ENCODE measurements around the gene IMMT. TPM values are rescaled to one million over a fixed set of nuclear protein-coding genes. Genes with fewer than 3 reads are reported as not detected.

Gene IMMT
- total and polyA plus RNA-seq, 2 donors (not counting 3 experiments of a cell fraction or from before 2014, with no cell fraction given) = 35.6 to 112 TPM

DNA sequence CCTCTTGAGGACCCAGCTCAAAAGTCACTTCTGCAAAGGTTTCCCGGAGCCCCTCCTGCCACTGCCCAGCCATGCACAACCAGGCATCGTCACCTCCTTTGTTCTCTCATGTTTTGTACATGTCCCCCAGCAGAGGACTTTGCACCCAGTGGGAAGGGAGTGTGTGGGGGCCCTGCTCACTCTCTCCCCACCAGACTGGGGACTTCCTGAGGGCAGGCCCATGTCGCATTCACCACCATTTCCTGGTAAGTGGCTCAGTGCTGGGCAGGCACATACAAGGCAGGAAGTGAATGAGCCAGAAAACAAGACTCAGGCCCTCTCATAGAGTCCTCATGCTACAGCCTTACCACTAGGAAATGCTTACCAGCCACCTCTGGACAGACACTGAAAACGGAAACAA is 22.9 kb upstream of the IMMT start:
- Histone ChIP-seq H3K27ac (ENCODE audit: insufficient read depth, low read depth, low read length) (no peak overlapping the region), H3K79me2 (ENCODE audit: control insufficient read depth, insufficient read depth, low read length) (no peaks in the 10 kb centered on the region), H4K20me1 (replicated peaks; ENCODE audit: control insufficient read depth, extremely low read depth, insufficient read depth, low read length) (no peaks in the 10 kb centered on the region), H3K9ac (replicated peaks; ENCODE audit: extremely low read depth, insufficient read depth, low read length) (no peak overlapping the region), H3K4me1 (ENCODE audit: control insufficient read depth, extremely low read depth, insufficient read depth, low read length) (peaks cover 11% of the 10 kb centered on the region), H3K36me3 (ENCODE audit: control insufficient read depth in 2 of 2, extremely low read depth in 1 of 2, insufficient read depth in 2 of 2, low read length in 2 of 2) (no peaks in the 10 kb centered on the region), H3K4me2 (ENCODE audit: insufficient read depth, low read length) (no peak overlapping the region), H3K9me3 (replicated peaks; ENCODE audit: control insufficient read depth, insufficient read depth, low read length) (no peaks in the 10 kb centered on the region), H3K9me1 (replicated peaks; ENCODE audit: control insufficient read depth, extremely low read depth, insufficient read depth, low read length) (no peaks in the 10 kb centered on the region), H3K27me3 (ENCODE audit: control insufficient read depth in 2 of 2, insufficient read depth in 2 of 2, low read length in 2 of 2) (no peaks in the 10 kb centered on the region), H3K4me3 (replicated peaks in 1 of 3; ENCODE audit: insufficient read depth in 1 of 3, low read depth in 1 of 3, low read length in 3 of 3) (no peak overlapping the region), H2AFZ (ENCODE audit: low read depth, low read length) (no peak overlapping the region)
- DNase-seq (ENCODE audit: low read depth, low spot score) = no peak
- ChIA-PET POLR2A (no interaction called here), CTCF (no interaction called here)
- intact Hi-C loops (cut with micrococcal nuclease) (no loop called here), dilution Hi-C loops (cut with MboI; ENCODE audit: extremely low pct_ligation_motif_present, low sequenced_read_pairs) (no loop called here)
- no peak for TF ChIP-seq MYC (IDR thresholded peaks at IDR 0.05; ENCODE audit: low read depth, low read length)
- no peak for TF ChIP-seq EZH2 (IDR thresholded peaks at IDR 0.05; ENCODE audit: borderline replicate concordance, low read depth, low read length, severe bottlenecking)
- TF ChIP-seq JUN (IDR thresholded peaks at IDR 0.05; ENCODE audit: borderline replicate concordance, insufficient read depth, insufficient read length, low read depth) = no peak
- TF ChIP-seq FOS (IDR thresholded peaks at IDR 0.05; ENCODE audit: borderline replicate concordance, insufficient read depth, low read length) = no peak
- TF ChIP-seq, protein P1, sequence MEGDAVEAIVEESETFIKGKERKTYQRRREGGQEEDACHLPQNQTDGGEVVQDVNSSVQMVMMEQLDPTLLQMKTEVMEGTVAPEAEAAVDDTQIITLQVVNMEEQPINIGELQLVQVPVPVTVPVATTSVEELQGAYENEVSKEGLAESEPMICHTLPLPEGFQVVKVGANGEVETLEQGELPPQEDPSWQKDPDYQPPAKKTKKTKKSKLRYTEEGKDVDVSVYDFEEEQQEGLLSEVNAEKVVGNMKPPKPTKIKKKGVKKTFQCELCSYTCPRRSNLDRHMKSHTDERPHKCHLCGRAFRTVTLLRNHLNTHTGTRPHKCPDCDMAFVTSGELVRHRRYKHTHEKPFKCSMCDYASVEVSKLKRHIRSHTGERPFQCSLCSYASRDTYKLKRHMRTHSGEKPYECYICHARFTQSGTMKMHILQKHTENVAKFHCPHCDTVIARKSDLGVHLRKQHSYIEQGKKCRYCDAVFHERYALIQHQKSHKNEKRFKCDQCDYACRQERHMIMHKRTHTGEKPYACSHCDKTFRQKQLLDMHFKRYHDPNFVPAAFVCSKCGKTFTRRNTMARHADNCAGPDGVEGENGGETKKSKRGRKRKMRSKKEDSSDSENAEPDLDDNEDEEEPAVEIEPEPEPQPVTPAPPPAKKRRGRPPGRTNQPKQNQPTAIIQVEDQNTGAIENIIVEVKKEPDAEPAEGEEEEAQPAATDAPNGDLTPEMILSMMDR (IDR thresholded peaks at IDR 0.05; ENCODE audit: extremely low read depth in 1 of 2, insufficient read depth in 1 of 2, low read depth in 1 of 2, low read length in 2 of 2) = no peak
- TF ChIP-seq, protein P2, sequence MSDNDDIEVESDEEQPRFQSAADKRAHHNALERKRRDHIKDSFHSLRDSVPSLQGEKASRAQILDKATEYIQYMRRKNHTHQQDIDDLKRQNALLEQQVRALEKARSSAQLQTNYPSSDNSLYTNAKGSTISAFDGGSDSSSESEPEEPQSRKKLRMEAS (IDR thresholded peaks at IDR 0.05; ENCODE audit: insufficient read depth, insufficient read length) = no peak
- no peak for TF ChIP-seq GATA2 (IDR thresholded peaks at IDR 0.05; ENCODE audit: insufficient read depth, insufficient read length, low read depth, low read length)
- TF ChIP-seq POLR2AphosphoS5 (IDR thresholded peaks at IDR 0.05; ENCODE audit: insufficient read depth, low read depth, low read length) = no peak
- TF ChIP-seq POLR2A (IDR thresholded peaks at IDR 0.05; ENCODE audit: low read depth, low read length) = no peak
- no TSS peak for BruUV-seq (replicated peaks)
- FAIRE-seq = no peak

All from endothelial cell of umbilical vein (primary cell).